Gastrocnemius medialis (tissue), 4 donors: ENCODE results near the gene NCAPD2.

Experiments used
- CTCF ChIP-seq, 5 experiments: fragments of 450-650 bp in 3 of 5; fragments of 200-600 bp in 2 of 5; sonication (generic) in 2 of 5; IDR thresholded peaks in 4 of 5; conservative IDR thresholded peaks in 1 of 5; 1 replicate in 4 of 5; 2 replicates in 1 of 5; pipeline ENCODE4 v1.5.1; 2016 to 2019; ENCODE audit warnings: antibody characterized with exemption in 5 of 5, mild to moderate bottlenecking in 3 of 5, moderate library complexity in 3 of 5
- POLR2A ChIP-seq, 2 donors: fragments of 450-650 bp; IDR thresholded peaks; one replicate each; pipeline ENCODE4 v1.6.1; 2017; ENCODE audit warnings: antibody characterized with exemption in 2 of 2, mild to moderate bottlenecking in 2 of 2, moderate library complexity in 2 of 2

DNA sequence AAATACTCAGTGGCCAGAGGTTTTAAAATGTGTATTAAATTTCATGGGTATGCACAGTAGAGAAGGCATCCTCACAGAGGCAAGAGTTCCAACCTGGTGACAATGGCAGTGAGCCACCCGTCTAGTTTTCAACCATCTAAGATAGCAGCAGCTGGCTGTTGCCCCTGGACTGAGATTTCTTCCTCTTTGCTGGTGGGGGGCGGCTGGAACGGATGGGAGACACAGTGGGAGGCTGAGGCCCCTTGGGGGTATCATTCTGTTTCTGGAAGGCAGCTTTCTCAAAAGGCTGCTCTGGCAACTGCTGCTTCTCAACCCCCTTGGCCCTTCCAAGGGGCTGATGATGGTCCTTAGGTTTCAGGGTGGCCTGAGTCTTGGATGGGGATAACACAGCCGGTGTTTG lies 63.0 kb downstream of the NCAPD2 start:
- TF ChIP-seq CTCF (IDR thresholded peaks at IDR 0.05 in 4 of 5, conservative IDR thresholded peaks at IDR 0.05 in 1 of 5) (no peak), POLR2A (IDR thresholded peaks at IDR 0.05) (no peak)
